Activated T-helper 1 cell treated with anti-CD3 and anti-CD28 coated beads, Interleukin-12 subunit alpha, Interleukin-12 subunit beta, Interleukin-2, Interleukin-4 antibody, amounts not matched to agents 30 ng/mL and 10 ng/mL and 1 ng/mL, durations not matched to agents 14 hours and 24 hours and 36 hours (primary cell): Measurements from ENCODE around the gene GLIS2. TPM values are rescaled to one million over a fixed set of nuclear protein-coding genes. Genes with fewer than 3 reads are reported as not detected.

ENCODE experiments used
- DNase-seq: peaks from one replicate; pipeline ENCODE4 v3.0.0; 2021; ENCODE audit warnings: low spot score
- H3K27ac Mint-ChIP-seq: one replicate; pipeline ENCODE4 v1.8.0; 2021; ENCODE audit warnings: mild to moderate bottlenecking, mixed read lengths
- H3K27me3 Mint-ChIP-seq: one replicate; pipeline ENCODE4 v1.8.0; 2022; ENCODE audit warnings: mild to moderate bottlenecking, moderate library complexity, mixed read lengths; ENCODE audit not compliant: insufficient read depth
- H3K36me3 Mint-ChIP-seq: one replicate; pipeline ENCODE4 v1.8.0; 2021; ENCODE audit warnings: low read depth, mixed read lengths
- H3K4me1 Mint-ChIP-seq: one replicate; pipeline ENCODE4 v1.8.0; 2021; ENCODE audit warnings: low read depth, mixed read lengths
- H3K4me3 Mint-ChIP-seq: one replicate; pipeline ENCODE4 v1.8.0; 2021; ENCODE audit warnings: mild to moderate bottlenecking, moderate library complexity, mixed read lengths
- H3K9me3 Mint-ChIP-seq: one replicate; pipeline ENCODE4 v1.8.0; 2021; ENCODE audit warnings: mixed read lengths
- intact Hi-C: fragments of 100-400 bp; cut with micrococcal nuclease; formaldehyde crosslinking; loops from one replicate; pipeline ENCODE4 v1.15.1; 2024
- total RNA-seq: library from RNA; stranded (reverse); gene quantifications from 2 replicates; pipeline ENCODE4 v1.2.3, GENCODE V29; 2022

The GLIS2 gene
- total RNA-seq, 1 donor from 2014 or later: 0.54 TPM

DNA sequence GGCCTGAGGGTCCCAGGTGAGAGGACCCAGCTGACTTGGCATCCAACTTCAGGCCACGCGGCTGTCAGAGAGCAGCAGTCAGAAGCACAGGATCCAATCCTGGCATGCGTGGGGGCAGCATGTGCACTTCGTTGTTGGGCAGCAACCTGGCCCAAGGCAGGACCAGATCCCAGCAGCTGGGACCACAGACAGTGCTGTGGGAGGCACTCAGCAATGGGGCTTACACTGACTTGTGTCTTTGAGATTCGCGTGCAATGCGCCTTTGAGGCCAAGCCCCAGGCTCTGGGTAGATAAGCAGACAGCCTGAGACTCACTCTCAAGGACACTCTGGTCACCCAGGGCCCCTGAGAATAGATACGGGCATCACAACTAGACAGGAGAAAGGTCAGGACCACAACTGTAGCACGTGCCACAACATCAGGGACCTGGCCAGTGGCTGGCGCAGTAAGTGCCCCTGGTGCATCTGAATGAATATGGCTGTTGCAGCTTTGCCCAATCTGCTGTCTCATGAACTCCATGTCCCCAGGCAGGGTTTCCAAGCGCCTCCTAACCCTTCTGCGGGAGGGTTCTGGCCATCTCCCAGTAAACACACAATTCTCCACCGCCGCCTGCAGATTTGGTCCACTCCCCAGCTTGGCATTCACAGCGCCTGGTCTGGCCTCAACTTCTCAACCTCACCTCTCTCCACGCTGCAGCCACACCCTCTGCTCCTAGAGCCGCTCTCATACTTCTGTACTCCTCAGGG is 32.1 kb downstream of the GLIS2 start:
- intact Hi-C loops: no loop called here
- no peaks in the 10 kb centered on the region for H3K9me3 Mint-ChIP-seq
- H3K36me3 Mint-ChIP-seq: peaks cover 2% of the 10 kb centered on the region
- H3K4me3 Mint-ChIP-seq: no peak overlapping the region
- peaks cover 13% of the 10 kb centered on the region for H3K4me1 Mint-ChIP-seq
- H3K27ac Mint-ChIP-seq: no peak overlapping the region
- no peaks in the 10 kb centered on the region for H3K27me3 Mint-ChIP-seq
- no peak for DNase-seq

DNA sequence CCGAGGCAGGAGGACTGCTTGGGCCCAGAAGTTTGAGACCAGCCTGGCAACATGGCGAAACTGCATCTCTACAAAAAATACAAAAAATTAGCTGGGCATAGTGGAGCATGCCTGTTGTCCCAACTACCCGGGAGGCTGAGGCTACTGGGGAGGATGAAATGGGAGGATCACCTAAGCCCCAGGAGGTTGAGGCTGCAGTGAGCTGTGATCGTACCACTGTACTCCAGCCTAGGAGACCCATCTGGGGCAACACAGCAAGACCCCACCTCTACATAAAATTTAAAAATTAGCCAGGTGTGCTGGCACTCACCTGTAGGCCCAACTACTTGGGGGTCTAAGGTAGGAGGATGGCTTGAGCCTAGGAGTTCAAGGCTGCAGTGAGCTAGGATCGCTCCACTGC is 33.5 kb downstream of the GLIS2 start:
- Mint-ChIP-seq H3K4me1 (peaks cover 13% of the 10 kb centered on the region), H3K27me3 (no peaks in the 10 kb centered on the region), H3K9me3 (no peaks in the 10 kb centered on the region), H3K4me3 (peak overlapping the region; percentile 54), H3K36me3 (peaks cover 2% of the 10 kb centered on the region), H3K27ac (no peak overlapping the region)
- DNase-seq: no peak
- intact Hi-C loops: no loop called here

DNA sequence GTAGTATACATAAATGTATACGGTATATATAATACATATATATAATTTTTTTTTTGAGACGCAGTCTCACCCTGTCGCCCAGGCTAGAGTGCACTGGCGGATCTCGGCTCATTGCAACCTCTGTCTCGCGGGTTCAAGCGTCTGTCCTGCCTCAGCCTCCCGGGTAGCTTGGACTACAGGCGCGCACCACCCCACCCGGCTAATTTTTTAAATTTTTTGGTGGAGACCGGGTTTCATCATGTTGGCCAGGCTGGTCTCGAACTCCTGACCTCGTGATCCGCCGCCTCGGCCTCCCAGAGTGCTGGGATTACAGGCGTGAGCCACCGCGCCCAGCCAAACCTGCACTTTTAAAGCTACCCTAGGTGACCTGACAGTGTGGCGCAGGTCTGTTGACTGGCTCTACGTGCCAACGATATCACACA is 34.5 kb downstream of the GLIS2 start:
- no peak for DNase-seq
- peak overlapping the region; percentile 97 for H3K4me3 Mint-ChIP-seq
- peaks cover 13% of the 10 kb centered on the region for H3K4me1 Mint-ChIP-seq
- H3K9me3 Mint-ChIP-seq: no peaks in the 10 kb centered on the region
- intact Hi-C loops: loop anchor here (2.0 to 5.0 kb wide), 4 partner anchors 44 to 497 kb away; partner anchors contain the start of genes GLYR1, MGRN1 and UBN1
- no peaks in the 10 kb centered on the region for H3K27me3 Mint-ChIP-seq
- H3K36me3 Mint-ChIP-seq: peaks cover 2% of the 10 kb centered on the region
- peak overlapping the region; percentile 91 for H3K27ac Mint-ChIP-seq

DNA sequence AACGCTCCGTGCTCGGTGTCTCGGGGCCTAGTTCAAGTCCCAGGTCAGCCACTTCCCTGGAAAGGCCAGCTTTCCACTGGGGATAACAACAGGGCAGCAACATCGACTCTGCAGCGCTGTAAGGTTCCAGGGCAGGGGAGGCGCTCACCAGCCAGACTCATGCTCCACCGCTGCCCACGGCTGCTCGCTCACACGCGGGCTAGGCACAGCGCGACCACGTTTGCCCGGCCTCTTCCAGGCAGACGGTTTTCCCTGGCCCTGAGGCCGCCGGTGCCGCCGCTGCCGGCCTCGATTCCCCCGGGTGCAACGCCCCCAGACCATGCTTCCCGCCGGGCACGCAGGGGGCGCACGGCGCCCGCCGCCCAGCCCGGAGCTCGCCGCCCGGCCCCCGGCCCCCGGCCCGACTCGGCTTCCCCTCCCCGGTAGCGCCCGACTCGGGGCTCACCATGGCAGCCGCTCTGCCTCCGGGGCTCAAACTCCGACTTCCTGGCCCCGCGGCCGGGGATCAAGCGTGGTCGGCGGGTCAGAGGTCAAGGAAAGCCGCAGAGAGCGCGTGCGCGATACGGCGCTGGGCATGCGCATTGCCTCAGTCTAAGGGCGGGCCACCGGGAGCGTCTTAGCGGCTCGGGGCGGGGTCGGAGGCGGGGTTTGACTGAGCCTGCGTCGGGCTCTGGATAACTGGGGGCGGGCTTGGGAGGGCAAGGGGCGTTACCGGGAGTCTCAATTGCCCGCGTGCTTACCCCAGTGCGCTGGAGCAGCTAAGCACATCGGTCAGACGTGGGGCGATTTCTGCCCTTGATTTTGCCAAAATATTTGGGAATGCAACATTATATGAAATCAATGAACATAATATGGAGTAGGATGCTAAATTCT is 35.2 kb downstream of the GLIS2 start, which contains the start of gene PAM16:
Gene PAM16 (minus strand): TSS at position 535 of the 873 bp plus-strand sequence. CDS start 87 bp downstream, at position 448.
- intact Hi-C loops: loop anchor here (1.0 to 5.0 kb wide), 9 partner anchors 20 to 496 kb away; partner anchors contain the start of genes DNAJA3, GLYR1, HMOX2 and MGRN1
- Mint-ChIP-seq H3K27me3 (no peaks in the 10 kb centered on the region), H3K9me3 (no peaks in the 10 kb centered on the region), H3K27ac (peak within 1 kb of the TSS; percentile 93), H3K4me1 (peaks cover 13% of the 10 kb centered on the region), H3K4me3 (peak within 1 kb of the TSS; percentile 97), H3K36me3 (peaks cover 2% of the 10 kb centered on the region)
- DNase-seq: peak; percentile 99

DNA sequence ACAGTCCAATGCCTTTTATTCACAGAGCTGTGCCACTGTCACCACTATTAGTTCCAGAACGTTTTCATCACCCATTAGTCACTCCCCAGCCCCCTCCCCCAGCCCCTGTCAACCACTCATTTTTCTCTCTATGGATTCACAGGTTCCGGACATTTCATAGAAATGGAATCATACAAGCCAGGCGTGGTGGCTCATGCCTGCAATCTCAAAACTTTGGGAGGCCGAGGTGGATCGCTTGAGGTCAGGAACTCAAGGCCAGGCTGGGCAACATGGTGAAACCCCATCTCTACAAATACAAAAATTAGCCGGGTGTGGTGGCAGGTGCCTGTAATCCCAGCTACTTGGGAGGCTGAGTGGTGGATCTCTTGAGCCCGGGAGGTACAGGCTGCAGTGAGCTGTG is 36.0 kb downstream of the GLIS2 start:
- DNase-seq: no peak
- Mint-ChIP-seq H3K9me3 (no peaks in the 10 kb centered on the region), H3K36me3 (peaks cover 2% of the 10 kb centered on the region), H3K4me3 (peak overlapping the region; percentile 97), H3K27me3 (no peaks in the 10 kb centered on the region), H3K27ac (peak overlapping the region; percentile 93), H3K4me1 (peaks cover 13% of the 10 kb centered on the region)
- intact Hi-C loops: loop anchor here (1.0 to 5.0 kb wide), 9 partner anchors 19 to 495 kb away; partner anchors contain the start of genes DNAJA3, GLYR1, HMOX2 and MGRN1

DNA sequence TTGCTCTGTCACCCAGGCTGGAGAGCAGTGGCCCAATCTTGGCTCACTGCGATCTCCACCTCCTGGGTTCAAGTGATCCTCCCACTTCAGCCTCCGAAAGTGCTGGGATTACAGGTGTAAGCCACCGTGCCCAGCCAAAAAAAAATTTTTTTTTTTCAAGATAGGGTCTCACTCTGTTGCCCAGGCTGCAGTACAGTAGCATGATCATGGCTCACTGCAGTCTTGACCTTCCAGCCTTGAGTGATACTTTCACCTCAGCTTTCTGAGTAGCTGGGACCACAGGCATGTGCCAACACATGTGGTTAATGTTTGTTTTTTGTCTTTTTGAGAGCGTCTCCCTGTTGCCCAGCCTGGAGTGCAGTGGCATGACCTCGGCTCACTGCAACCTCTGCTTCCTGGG is 37.0 kb downstream of the GLIS2 start:
- H3K27me3 Mint-ChIP-seq: no peaks in the 10 kb centered on the region
- intact Hi-C loops: loop anchor here (5.0 kb wide), 1 partner anchor 494 kb away; the partner anchor contains the start of genes GLYR1 and UBN1

DNA sequence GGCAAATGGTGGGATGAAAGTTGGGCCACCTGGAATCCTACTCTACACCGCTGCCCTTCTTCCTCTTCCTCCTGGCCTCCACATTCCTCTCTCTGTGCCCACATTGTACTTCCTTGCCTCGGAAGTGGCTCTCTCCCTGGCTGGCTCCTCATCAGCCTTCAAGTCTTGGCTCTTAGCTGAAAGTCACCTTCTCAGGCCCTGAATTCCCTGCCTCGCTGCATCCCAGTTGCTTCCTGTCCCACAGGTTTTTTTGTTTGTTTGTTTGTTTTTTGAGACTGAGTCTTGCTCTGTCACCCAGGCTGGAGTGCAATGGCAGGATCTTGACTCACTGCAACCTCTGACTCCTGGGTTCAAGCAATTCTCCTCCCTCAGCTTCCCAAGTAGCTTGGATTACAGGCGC is 37.8 kb downstream of the GLIS2 start:
- no peak overlapping the region for H3K27ac Mint-ChIP-seq
- peaks cover 2% of the 10 kb centered on the region for H3K36me3 Mint-ChIP-seq
- intact Hi-C loops: loop anchor here (5.0 kb wide), 1 partner anchor 494 kb away; the partner anchor contains the start of genes GLYR1 and UBN1
- peaks cover 7% of the 10 kb centered on the region for H3K4me1 Mint-ChIP-seq
- no peaks in the 10 kb centered on the region for H3K27me3 Mint-ChIP-seq
- no peak overlapping the region for H3K4me3 Mint-ChIP-seq
- no peak for DNase-seq
- no peaks in the 10 kb centered on the region for H3K9me3 Mint-ChIP-seq

More for the DNA sequence above, 37.0 kb downstream of the GLIS2 start:
- Mint-ChIP-seq H3K9me3 (no peaks in the 10 kb centered on the region), H3K36me3 (peaks cover 4% of the 10 kb centered on the region), H3K4me1 (peaks cover 13% of the 10 kb centered on the region), H3K4me3 (no peak overlapping the region), H3K27ac (no peak overlapping the region)
- DNase-seq: no peak

DNA sequence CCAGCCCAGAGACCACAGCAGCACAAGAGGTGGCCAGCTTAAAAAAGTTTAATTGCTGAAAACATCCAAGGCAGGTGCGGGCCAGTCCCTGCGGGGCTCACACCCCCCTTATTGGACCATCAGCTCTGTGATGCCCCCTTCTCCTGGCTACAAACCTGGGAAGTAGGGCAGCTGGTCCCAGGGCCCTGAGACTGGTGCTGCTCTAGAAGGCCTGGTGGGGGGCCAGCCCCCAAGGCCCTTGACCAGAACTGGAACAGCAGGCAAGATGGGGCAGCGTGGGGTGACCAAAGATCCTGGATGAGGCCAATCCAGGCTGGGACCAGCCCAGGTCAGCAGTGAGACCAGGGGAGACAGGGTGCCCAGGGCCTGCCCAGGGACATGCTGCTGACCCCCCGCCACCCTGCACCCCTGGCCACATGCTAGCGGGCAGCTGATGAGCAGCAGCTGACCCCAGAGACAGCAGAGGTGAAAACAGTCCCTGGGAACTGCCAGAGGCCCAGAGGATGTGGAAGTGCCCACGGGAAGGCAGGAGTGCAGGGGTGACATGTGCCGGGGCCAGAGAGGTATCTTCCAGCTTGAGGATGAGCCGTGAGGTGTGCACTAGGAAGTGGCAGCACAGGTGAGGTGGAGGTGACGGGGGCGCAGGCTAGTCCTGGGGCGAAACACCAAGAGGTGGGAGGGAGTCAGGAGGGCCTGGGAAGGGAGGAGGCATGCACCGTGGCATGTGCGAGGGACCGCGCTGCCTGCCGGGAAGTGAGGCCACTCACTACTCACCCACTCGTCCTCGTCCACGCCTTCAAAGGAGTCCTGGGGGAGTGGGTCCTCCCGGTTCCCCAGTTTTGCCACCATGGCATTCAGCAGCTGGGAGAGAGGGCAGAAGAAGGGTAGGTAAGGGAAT is 38.9 kb downstream of the GLIS2 start:
- DNase-seq: no peak
- Mint-ChIP-seq H3K27ac (no peak overlapping the region), H3K4me3 (no peak overlapping the region), H3K9me3 (no peaks in the 10 kb centered on the region), H3K27me3 (no peaks in the 10 kb centered on the region), H3K4me1 (peaks cover 7% of the 10 kb centered on the region), H3K36me3 (peaks cover 6% of the 10 kb centered on the region)
- intact Hi-C loops: loop anchor here (5.0 kb wide), 1 partner anchor 493 kb away; the partner anchor contains the start of genes GLYR1 and UBN1

DNA sequence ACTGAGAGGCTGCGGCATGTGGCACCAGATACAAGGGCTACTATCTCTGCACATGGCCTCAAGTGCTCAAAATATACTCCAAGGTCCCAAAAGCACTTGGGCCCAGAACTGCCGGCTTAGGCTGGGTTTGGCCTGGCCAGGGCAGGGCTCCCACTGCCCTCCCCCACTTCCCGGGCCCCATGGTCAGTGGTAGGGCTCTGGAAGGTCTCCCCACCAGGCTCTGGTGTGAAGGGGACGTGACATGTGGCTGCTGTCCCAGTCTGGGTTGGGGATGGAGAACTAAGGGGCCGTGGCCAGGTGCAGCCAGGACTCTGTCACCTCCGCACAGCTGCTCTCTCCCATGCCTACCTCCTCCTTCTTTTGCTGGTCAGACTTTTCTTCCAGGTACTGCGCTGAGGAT is 41.0 kb downstream of the GLIS2 start:
- intact Hi-C loops: no loop called here
- no peak for DNase-seq
- Mint-ChIP-seq H3K36me3 (peaks cover 6% of the 10 kb centered on the region), H3K27ac (no peak overlapping the region), H3K4me1 (peaks cover under 1% of the 10 kb centered on the region), H3K9me3 (no peaks in the 10 kb centered on the region), H3K4me3 (no peak overlapping the region), H3K27me3 (no peaks in the 10 kb centered on the region)

DNA sequence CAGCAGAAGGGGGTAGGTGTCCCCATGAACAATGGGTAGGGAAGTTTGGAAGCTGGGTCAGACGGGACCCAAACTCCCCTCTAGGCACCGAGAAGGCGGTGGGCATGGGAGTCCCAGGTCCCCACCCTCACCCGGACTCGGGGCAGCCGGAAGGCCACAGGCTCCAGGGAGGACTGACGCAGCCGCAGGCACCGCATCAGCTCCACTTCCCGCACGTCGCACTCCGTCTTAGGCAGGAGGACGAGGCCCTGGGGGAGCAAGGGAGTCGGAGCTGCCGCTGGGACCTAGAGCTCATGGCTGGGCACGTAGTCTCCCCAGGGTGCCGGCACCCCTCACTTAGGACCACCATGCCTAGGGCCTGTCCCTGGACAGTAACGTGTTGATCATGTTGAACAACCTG is 42.4 kb downstream of the GLIS2 start:
- Mint-ChIP-seq H3K4me1 (no peaks in the 10 kb centered on the region), H3K36me3 (peaks cover 9% of the 10 kb centered on the region), H3K27ac (no peak overlapping the region), H3K27me3 (no peaks in the 10 kb centered on the region), H3K4me3 (no peak overlapping the region), H3K9me3 (no peaks in the 10 kb centered on the region)
- intact Hi-C loops: no loop called here
- no peak for DNase-seq

DNA sequence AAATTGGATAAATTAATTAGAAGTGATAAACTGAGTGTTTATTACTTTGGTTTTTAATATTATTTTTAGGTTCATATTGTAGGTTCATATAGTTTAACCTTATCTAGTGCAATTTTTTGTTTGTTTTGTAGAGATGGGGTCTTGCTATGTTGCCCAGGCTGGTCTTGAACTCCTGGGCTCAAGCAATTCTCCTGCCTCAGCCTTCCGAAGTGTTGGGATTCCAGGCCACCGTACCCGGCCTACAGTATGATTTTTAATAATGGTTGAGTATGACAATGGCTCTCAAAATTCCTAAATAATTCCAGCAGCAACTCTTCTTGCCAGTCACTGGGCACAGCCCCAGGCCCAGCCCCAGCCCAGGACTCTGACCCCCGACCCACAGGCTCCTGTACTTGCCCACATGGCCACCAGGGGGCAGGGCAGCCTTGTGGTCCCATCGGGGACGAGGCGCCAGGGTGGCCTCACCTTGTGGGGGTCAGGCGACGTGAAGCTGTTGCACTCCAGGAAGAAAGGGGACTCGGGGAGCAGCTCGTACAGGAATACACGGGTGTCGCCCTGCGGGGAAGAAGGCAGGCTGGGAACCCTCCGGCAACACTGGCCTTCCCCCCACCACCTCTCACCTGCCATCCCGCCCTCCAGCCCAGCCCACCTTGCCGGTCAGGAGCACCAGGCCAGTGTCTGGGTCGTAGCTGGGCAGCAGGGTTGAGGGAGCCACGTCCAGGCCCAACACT is 43.1 kb downstream of the GLIS2 start:
- Mint-ChIP-seq H3K4me1 (no peaks in the 10 kb centered on the region), H3K36me3 (peaks cover 11% of the 10 kb centered on the region), H3K9me3 (no peaks in the 10 kb centered on the region), H3K4me3 (no peak overlapping the region), H3K27ac (peak overlapping the region; percentile 34), H3K27me3 (no peaks in the 10 kb centered on the region)
- intact Hi-C loops: loop anchor here (1.0 kb wide), 1 partner anchor 43 kb away; no protein-coding TSS in a partner anchor
- peak; percentile 49 for DNase-seq
